OCI-LY7 (cell line): ENCODE measurements around the gene RIMS4. TPM values are rescaled to one million over a fixed set of nuclear protein-coding genes. Genes with fewer than 3 reads are reported as not detected.

ENCODE experiments used
- BruUV-seq: library from RNA; stranded (reverse); fragments of 400-500 nt; replicated peaks from 2 replicates; lab custom pipeline; 2021; lab: Mats Ljungman, UMichigan
- CTCF ChIA-PET: fragments of 300-600 bp; sonication (Branson Sonifier 250); formaldehyde crosslinking; loops from one replicate; lab custom pipeline; 2022; ENCODE audit warnings: antibody characterized with exemption; ENCODE audit not compliant: unreplicated experiment; lab: Charles Lee
- POLR2A ChIA-PET: fragments of 300-600 bp; sonication (Branson Sonifier 250); formaldehyde crosslinking; loops from one replicate; lab custom pipeline; 2022; ENCODE audit warnings: antibody characterized with exemption; lab: Charles Lee
- DNase-seq: peaks from one replicate; pipeline ENCODE4 v3.0.0-alpha.2; 2015; ENCODE audit warnings: low spot score
- H2AFZ ChIP-seq: fragments of 200-600 bp; sonication (generic), shearing (Covaris generic); 2 replicates; pipeline ENCODE4 v1.6.1; 2014; ENCODE audit warnings: mild to moderate bottlenecking, antibody characterized with exemption, low read length, moderate library complexity
- H3K27ac ChIP-seq: fragments of 200-600 bp; sonication (generic); 2 replicates; pipeline ENCODE4 v1.5.1; 2014; ENCODE audit warnings: mixed run types, low read depth, mild to moderate bottlenecking, moderate library complexity, low read length, inconsistent platforms; ENCODE audit not compliant: poor library complexity, severe bottlenecking
- H3K36me3 ChIP-seq: fragments of 200-600 bp; sonication (generic); 2 replicates; pipeline ENCODE4 v1.6.1; 2014; ENCODE audit warnings: mild to moderate bottlenecking, antibody characterized with exemption, low read length, moderate library complexity, mixed read lengths; ENCODE audit not compliant: insufficient read depth
- H3K4me1 ChIP-seq: fragments of 200-600 bp; sonication (generic); 2 replicates; pipeline ENCODE4 v1.5.1; 2014; ENCODE audit warnings: mild to moderate bottlenecking, low read length; ENCODE audit not compliant: insufficient read depth, poor library complexity, severe bottlenecking
- H3K4me2 ChIP-seq: fragments of 200-600 bp; sonication (generic); 2 replicates; pipeline ENCODE4 v1.6.1; 2014; ENCODE audit warnings: mild to moderate bottlenecking, low read length
- H3K4me3 ChIP-seq: fragments of 200-600 bp; sonication (generic); 2 replicates; pipeline ENCODE4 v1.5.1; 2014; ENCODE audit warnings: mild to moderate bottlenecking, low read depth, low read length; ENCODE audit not compliant: poor library complexity, severe bottlenecking
- H3K79me2 ChIP-seq: fragments of 200-600 bp; sonication (generic); 2 replicates; pipeline ENCODE4 v1.6.1; 2016; ENCODE audit warnings: low read depth, mild to moderate bottlenecking, low read length, moderate library complexity, mixed read lengths; ENCODE audit not compliant: insufficient read depth
- H3K9me2 ChIP-seq: fragments of 200-600 bp; sonication (generic); 2 replicates; pipeline ENCODE4 v1.6.1; 2016; ENCODE audit warnings: mild to moderate bottlenecking, low read length, mixed read lengths; ENCODE audit not compliant: insufficient read depth
- H3K9me3 ChIP-seq: fragments of 200-600 bp; sonication (generic); 2 replicates; pipeline ENCODE4 v1.6.1; 2014; ENCODE audit warnings: mild to moderate bottlenecking, mixed run types, low read length, mixed read lengths
- H4K20me1 ChIP-seq: fragments of 200-600 bp; sonication (generic); 2 replicates; pipeline ENCODE4 v1.6.1; 2014; ENCODE audit warnings: mild to moderate bottlenecking, antibody characterized with exemption, low read length, moderate library complexity, mixed read lengths; ENCODE audit not compliant: insufficient read depth
- CTCF ChIP-seq: fragments of 200-600 bp; sonication (generic); conservative IDR thresholded peaks from 2 replicates; pipeline ENCODE4 v1.5.1; 2014; ENCODE audit warnings: mild to moderate bottlenecking, antibody characterized with exemption, low read length, moderate library complexity, mixed read lengths
- EZH2phosphoT487 ChIP-seq: fragments of 200-600 bp; sonication (generic); IDR thresholded peaks from 2 replicates; pipeline ENCODE4 v1.6.1; 2018; ENCODE audit warnings: low read depth, borderline replicate concordance, mild to moderate bottlenecking, mixed run types, antibody characterized with exemption, low read length, moderate library complexity, mixed read lengths
- intact Hi-C: fragments of 100-400 bp; cut with micrococcal nuclease; formaldehyde crosslinking; loops from one replicate; pipeline ENCODE4 v1.10.0; 2022; ENCODE audit not compliant: unreplicated experiment
- total RNA-seq, 2 experiments: library from RNA; depleted of rRNA in 1 of 2; stranded (reverse); fragments of >200 nt in 1 of 2; shearing (Covaris generic) in 1 of 2; gene quantifications; 2 replicates each; pipeline ENCODE4 v1.2.3, GENCODE V29; 2014 to 2022

The RIMS4 gene
- total RNA-seq, 2 experiments from 2014 or later = not detected

GRCh38 chr20:44856856-44857448 is 46.6 kb upstream of the RIMS4 start:
- Histone ChIP-seq H3K9me3 (peaks cover 15% of the 10 kb centered on the region; the same call in 1 of the 2 replicates), H3K4me2 (no peak overlapping the region), H3K79me2 (no peaks in the 10 kb centered on the region), H4K20me1 (no peaks in the 10 kb centered on the region), H3K9me2 (no peaks in the 10 kb centered on the region), H3K4me3 (no peak overlapping the region), H3K36me3 (no peaks in the 10 kb centered on the region), H3K4me1 (peaks cover 5% of the 10 kb centered on the region), H3K27ac (no peak overlapping the region), H2AFZ (peak overlapping the region; percentile 86)
- no TSS peak for BruUV-seq
- ChIA-PET POLR2A (no interaction called here), CTCF (interaction anchor here (1.0 kb wide), 1 partner anchor 239 kb away, joined by 3 read pairs; no protein-coding TSS in a partner anchor)
- intact Hi-C loops = no loop called here
- DNase-seq = peak; percentile 25
- TF ChIP-seq CTCF (no peak), EZH2phosphoT487 (no peak)

DNA sequence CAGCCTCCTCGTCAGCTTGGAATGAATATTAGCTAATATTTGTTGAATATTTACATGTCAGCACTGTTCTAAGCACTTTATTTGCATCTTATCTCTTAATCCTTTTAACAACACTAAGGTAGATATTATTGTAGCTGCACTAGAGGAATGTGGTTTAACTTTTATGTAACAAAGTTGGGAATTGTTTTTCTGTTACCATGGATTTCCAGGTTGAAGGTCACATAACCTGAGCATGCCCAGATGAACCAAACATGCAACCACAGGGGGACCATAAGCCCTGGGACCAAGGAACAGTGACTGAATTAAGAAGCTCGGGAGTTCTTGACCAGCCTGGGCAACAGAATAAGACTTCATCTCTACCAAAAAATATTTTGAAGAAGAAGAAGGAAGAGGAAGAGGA is 46.1 kb upstream of the RIMS4 start:
- Histone ChIP-seq H3K27ac (no peak overlapping the region), H3K9me2 (no peaks in the 10 kb centered on the region), H4K20me1 (no peaks in the 10 kb centered on the region), H3K4me1 (peaks cover 5% of the 10 kb centered on the region), H3K9me3 (peaks cover 15% of the 10 kb centered on the region; the same call in 1 of the 2 replicates), H3K4me3 (no peak overlapping the region), H2AFZ (peak overlapping the region; percentile 86; the same call in 1 of the 2 replicates), H3K36me3 (no peaks in the 10 kb centered on the region), H3K79me2 (no peaks in the 10 kb centered on the region), H3K4me2 (no peak overlapping the region)
- ChIA-PET CTCF (interaction anchor here (1.0 kb wide), 1 partner anchor 240 kb away, joined by 3 read pairs; no protein-coding TSS in a partner anchor), POLR2A (interaction anchor here (0.6 kb wide), 1 partner anchor 26 kb away, joined by 3 read pairs; no protein-coding TSS in a partner anchor)
- TF ChIP-seq EZH2phosphoT487 (no peak), CTCF (no peak)
- no peak for DNase-seq
- intact Hi-C loops = no loop called here
- no TSS peak for BruUV-seq

DNA sequence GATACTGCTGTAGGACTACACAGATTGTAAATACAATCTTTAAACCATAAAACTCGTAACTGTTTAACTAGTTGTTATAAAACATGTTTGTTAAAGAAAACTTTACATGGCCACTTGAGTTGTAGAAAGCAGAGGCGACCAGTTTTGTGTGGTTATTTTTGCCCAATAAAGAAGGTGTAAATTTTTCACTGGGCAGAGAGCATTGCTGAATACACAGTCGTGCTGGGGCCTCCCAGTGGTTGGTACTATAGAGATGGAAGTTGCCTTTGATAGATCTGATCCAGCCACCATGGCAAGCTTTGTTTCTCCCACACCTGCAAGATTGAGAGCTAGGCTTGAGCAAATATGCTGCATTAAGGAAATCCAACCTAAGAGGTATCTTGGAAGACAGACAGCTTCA is 41.2 kb upstream of the RIMS4 start:
- ChIA-PET CTCF (no interaction called here), POLR2A (no interaction called here)
- H3K79me2 ChIP-seq = no peaks in the 10 kb centered on the region
- intact Hi-C loops = no loop called here
- no peaks in the 10 kb centered on the region for H4K20me1 ChIP-seq
- no peak overlapping the region for H2AFZ ChIP-seq
- no peaks in the 10 kb centered on the region for H3K36me3 ChIP-seq
- no peaks in the 10 kb centered on the region for H3K9me2 ChIP-seq
- H3K4me1 ChIP-seq = no peaks in the 10 kb centered on the region
- no peak overlapping the region for H3K27ac ChIP-seq
- no peak overlapping the region for H3K4me3 ChIP-seq
- TF ChIP-seq CTCF (no peak), EZH2phosphoT487 (no peak)
- no peak for DNase-seq
- peaks cover 3% of the 10 kb centered on the region; the same call in 1 of the 2 replicates for H3K9me3 ChIP-seq
- BruUV-seq = no TSS peak
- H3K4me2 ChIP-seq = no peak overlapping the region
